GM21619 (cell line): ENCODE data around the gene MACROH2A1.
A peak's percentile ranks its signal among the peaks of the same experiment; 100 is the strongest.
"Not testable (repeated sequence)": the region's sequence is repeated elsewhere in the genome, so short reads cannot be mapped to it uniquely, and the experiment has no call there.

Experiments
- ATAC-seq: cut with Tn5 transposase; IDR thresholded peaks from one replicate; pipeline ENCODE4 v1.9.1; 2021; ENCODE audit not compliant: unreplicated experiment

MACROH2A1 gene

DNA sequence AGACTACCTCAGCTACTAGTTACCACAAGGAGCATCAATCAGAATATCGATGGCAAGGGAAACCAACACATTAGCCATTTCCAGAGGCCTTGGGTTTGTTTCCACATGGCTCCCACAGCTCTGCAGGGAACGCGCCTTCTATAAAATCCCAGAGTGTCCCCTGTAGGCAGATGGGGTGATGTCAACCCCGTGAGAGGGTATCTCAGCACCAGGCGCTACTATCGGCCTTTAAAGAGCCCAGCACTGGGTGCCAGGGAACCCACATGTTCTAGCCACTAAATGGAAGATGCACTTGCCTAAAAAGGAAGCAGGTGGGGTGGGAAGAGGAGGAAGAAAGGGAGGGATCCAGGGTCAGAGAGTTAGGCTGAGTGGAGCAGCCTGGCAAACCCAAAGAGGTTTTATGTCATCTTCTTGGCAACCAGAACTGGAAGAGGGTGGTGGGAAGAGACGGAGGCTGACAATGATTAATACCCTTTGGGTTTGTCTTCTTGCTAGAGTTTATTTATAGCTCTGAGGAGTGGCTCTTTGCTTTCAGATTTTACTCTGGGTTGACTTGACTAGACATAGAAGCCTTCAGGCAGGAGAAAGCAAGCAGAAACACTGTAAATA, 19.9 kb downstream of the MACROH2A1 start:
- ATAC-seq = no peak

DNA sequence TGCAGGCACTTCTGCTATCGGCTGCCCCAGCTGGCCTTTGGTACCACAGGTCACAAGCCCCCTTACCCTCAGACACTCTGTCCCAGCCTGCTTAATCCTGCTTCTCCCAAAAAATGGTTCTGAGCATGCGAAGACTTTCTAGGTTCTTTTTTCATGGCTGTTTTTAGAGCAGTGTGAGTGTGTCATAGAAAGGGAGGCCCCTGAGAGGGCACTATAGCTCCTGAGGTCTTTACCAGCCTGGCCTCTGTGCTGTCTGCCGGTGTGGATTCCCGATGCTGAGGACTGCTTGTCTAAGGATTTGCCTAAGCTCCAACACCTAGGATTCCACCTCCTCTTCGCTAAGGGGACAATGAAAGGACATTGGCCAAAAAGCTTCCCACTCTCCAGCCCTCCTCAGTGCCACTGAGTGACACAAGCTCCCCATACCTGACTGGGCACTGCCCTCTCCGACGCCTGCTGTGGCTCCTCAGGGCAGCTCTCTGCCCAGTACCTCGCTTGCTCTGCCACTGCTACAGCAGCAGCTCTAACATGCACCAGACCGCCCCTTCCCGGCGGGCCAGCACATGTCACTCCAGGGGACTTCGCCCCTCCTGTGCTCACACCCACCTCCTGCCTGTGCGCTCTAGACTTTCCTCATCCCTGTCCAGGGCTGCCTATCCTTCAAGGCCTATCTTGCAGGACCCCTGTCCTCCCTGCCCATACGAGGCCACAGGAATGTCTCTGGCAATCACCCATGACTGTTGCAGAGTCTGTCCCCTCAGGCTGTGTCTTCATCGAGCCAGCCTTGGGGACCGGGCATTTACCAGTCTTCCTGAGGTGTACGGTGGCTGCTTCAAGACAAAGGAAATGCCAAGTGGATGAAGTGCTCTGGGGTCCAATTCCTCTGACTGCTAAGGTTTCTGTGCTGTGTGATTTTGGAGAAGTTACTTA, 21.0 kb downstream of the MACROH2A1 start:
- ATAC-seq = no peak

DNA sequence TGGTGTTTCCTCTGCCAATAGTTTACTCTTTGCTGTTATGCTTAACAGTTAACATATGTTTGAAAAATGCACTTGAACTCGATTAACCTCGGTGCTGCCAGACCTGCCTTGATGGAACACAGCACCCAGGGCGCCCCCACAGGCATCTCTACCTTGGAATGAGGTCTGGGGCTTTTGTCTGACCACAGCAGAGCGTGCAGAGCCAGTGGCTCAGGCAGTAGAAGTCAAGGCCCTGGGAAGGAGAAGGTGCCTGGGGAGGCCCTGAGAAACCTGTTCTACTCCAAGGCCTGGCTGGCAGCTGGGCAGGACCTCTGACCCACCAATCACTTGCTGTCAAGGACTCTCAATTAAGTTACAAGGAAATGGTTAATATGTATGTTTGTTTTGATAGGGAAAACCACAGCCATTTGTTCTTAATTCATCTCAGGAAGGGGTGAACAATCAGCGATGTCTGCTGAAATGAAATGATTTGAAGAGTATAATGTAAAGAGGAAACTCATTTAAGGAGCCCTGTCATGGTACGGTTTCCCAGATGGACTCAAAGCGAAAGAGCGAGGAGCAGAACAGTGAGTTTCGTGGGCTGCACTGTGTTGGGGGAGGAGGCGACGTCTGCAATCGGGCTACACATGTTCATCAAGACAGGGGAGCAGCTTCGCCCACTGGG, 21.9 kb downstream of the MACROH2A1 start:
- ATAC-seq = peak; percentile 59

DNA sequence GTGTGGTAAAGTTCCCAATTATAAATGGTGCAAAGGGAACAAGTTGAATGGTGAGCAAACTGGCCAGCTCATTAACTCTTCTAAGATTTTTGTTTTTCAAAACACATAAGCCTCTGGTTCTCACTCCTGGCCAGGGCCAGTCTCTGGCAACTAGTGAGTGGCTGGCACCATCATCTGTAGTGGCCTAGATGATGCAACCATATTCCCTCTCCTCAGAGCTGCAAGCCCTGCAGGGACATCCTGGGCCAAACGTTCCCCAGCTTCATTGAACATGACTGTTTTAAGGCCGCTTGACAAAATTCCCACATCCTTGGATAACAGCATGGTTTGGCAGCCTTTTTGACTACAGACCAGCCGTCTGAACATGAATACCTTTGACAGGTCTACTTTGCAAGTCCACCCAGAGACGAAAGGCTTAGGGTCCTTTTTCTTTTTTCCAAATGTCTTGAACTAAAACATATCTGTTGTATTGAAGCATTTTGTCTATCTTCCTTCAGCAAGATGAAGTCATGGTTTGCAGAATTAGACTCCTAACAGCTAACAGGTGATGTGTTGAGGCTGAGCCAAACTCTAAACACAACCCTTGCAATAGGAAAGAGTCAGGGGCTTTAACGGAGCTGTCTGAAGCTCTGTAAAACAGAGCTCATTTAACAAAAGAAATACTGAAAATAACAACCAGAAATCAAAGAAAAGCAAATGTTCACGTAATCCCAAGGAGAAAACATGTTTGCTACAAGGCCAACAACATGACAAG, 23.8 kb downstream of the MACROH2A1 start:
- no peak for ATAC-seq

DNA sequence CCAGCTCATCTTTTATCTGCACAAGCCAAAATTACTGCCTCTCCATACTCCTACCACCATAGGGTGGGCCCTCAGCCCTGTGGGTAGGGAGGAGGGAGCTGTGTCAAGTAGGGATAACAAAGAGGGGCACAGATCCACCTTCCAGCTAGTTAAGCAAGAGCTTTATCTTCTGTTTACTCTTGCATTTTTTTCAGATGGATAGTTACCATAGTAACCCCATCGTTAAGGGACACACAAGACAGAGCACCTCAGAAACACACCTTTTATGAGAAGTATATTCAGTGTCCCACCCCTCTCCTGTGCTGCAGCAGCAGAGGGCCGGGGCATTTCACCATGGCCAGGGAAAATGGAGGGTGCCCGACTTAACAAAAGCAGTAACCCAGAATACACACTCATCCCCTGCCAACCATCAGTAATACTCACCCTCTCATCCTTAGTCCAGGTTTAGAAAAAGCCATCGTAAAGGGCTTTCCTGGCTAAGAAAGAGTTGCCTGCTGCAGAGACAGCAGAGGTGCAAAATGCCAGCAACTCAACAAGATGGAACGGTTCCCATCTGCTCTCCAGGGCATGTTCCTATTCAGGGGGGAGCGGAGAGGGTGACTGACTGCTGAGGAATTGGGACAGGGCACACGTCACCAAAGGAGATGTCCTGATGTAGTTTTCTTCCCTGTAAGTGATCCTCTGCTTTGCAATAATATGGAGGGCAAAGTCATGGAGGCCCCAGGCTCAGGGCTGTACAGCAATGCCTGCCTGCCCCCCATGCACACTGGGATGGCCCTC, 25.1 kb downstream of the MACROH2A1 start:
- no peak for ATAC-seq

DNA sequence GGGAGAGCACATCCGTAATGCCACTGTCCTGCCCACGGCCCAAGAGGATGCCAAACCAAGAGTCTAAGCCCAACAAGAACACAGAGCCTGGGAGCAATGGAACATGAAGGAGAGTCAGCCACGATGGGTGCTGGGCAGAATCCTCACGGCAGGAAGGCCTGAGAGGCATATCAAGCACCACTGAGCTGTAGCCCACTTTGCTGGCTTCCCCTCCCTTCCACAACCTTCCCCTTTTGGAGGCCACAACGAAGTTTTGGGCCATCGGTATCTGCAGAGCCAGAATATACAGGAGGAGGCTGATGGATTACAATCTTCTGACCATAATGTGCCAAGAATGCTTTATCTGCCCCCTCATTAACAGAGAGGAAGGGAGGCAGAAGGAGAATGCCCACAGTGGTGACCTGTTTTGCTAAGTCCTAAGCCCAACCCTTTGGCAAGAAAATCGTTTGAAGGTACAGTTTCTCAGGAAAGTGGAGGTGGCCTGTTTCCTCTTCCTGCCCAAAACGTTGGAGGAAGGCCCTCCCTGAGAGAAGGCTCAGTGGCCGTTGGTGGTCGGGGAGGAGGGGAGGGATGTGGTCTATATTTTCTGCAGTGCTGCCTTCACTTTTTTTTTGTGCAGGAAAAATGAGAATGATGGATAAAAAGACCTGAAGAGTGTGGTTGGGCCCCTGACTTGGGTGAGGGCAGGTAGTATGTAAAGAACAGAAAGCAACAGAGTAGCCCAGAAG, 26.2 kb downstream of the MACROH2A1 start:
- ATAC-seq = no peak

DNA sequence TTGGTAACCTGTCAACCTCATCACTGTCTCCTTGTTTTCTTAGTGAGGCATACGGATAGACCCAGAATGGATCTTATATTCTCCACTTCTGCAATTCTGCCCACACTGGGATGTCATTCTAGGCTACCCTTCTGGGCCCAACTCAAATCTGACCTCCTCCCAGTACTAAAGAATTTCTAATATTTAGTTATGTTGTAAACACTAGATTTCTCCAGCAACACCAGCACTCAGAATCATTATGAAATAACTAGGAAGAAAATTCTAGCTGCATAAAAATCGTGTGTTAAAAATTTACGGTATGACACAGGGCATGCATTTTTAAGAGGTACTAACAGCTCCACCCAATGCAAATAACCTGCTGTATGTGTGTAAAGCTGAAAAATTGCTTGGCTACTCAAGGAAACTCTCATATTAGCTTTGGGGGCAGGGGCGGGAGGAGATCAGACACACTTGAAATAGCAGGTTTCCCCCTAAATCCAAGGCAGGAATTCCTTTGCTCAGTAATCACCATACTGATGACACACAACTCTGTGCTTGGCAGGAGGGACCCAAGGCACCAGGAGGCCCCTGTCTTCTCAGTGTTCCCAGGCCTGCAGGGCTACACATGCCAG, 27.3 kb downstream of the MACROH2A1 start:
- ATAC-seq = no peak

DNA sequence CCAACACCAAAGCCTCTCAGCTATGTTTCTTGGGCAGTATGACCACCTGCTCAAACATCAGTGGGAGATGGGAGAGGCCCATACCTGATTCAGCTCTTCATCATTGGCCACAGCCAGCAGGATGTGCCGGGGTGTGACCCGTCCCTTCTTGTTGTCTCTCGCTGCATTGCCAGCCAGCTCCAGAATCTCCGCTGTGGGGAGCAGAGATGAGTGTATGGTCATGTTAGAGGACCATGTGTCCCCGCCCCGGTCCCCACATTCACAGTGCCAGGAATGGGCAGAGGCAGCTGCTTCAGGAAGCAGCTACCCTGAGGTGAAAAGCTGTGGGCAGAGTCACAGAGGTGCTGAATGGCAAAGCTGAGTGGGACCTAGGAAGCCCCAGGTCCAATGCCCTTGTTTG, 29.1 kb downstream of the MACROH2A1 start:
- no peak for ATAC-seq

DNA sequence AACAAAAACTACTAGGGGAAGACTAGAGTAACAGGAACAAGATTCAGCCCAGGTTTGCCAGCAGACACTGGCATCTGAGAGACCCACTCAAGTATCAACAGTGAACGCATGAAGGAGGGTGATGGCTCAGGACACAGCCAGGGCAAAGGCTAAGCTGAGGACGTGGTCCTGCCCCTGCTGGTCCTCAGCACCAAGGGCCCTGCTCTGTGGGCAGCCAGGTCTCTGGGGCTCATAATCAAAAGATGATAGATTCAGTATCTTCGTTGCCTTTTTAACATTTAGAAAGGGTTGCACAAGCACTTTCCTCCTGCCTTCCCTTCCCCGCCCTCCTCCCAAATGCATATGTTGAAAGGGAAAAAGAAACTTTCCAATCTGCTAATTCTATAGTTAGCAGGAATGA, 31.5 kb downstream of the MACROH2A1 start:
- no peak for ATAC-seq

DNA sequence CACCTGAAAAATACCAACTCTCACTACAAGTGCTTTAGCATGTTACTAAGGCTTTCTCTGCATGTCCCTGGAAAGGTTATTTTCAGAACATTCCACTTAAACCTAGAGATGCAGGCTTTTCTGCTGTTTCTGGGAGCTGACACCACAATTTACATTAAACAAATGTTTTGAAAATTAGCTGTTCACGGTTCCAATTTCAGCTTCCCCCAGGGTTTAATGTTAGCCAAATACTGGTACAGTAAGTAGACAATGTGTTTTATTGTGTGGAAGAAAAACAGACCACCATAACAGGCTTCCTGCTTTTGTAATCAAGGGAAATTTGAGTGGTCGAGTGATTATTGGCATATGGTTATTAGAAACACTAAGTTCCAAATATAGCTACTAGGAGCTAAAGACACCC, 32.0 kb downstream of the MACROH2A1 start:
- ATAC-seq = no peak

DNA sequence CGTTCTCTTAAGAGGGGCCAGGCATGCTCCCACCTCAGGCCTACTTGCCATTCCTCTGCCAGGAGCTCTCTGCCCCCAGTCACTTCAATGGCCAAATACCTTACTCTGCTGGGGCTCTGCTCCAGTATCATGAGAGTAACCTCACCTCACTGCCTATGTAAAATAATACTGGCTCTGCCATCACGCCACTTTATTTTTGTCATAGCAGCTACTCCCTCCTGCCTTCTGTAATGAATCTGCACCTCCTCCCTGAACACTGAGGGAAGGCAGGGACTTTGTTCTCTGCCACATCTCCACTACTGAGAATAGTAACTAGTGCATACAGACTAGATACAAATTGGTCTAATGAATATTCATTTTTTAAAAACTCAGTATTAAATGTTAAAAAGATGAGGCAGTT, 33.8 kb downstream of the MACROH2A1 start:
- no peak for ATAC-seq

DNA sequence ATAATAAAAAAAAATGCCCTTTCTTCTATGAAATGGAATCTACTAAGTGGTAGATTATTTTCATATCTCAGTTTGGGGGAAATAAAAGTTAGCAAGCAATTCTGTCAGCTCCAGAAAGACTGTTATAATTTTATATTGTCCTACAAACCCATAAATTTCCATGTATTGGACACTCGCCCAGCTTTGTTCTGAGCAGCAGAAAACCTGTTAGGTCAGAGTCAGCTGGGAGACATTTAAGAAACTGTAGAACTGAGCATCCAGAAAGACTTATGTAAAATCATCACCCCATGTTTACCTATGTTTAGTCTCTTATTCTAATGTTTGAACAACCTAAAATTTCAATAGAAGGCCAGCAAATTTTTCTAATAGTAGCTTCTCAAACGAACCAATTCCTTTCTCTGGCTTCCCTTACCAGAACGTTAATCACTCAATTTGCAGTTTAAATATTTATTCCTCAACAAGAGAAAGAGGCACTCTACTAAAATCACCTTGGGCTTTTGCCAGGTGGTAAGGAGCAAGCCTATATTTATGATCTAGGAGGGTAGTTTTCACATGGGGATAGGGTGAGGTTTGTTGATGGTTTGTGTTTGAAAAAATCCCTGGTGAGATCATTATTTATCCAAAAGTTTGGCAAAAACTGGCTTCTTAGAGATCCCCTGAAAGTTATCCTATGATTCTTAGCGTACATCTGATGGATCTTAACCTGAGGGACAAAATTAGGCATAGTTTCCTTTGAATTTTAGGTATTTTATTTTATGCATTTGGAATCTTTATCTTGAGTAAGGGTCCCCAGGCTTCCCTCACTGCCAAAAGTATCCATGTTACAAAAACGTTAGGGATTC, 34.4 kb downstream of the MACROH2A1 start:
- no peak for ATAC-seq

DNA sequence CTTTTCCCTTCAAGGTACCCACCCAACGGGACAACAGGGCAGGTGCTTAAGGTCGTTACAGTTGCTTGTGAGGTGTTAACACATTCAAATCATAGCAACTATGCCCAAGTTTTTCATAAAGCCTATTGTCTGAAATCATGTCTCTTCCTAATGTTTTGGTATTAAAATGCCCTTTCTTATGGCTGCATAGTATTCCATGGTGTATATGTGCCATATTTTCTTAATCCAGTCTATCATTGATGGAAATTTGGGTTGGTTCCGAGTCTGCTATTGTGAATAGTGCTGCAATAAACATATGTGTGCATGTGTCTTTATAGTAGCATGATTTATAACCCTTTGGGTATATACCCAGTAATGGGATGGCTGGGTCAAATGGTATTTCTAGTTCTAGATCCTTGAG, 35.7 kb downstream of the MACROH2A1 start:
- not testable (repeated sequence) for ATAC-seq

DNA sequence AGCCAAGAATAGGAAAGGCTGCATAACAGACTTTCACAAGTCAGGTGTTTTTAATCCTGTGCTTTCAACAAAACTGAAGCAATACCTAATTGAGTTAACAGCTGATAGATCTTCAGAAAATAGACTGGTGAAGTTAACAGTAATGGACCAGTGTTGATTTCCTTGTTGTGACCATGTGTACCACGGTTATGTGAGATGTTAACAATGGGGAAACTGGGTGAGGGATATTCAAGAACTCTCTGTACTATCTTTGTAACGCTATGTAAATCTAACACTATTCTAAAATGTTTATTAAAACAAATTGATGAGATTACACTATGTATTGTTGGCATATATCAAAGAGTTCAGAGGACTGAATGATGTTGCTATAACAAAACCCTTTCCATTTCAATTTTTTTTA, 36.9 kb downstream of the MACROH2A1 start:
- no peak for ATAC-seq

DNA sequence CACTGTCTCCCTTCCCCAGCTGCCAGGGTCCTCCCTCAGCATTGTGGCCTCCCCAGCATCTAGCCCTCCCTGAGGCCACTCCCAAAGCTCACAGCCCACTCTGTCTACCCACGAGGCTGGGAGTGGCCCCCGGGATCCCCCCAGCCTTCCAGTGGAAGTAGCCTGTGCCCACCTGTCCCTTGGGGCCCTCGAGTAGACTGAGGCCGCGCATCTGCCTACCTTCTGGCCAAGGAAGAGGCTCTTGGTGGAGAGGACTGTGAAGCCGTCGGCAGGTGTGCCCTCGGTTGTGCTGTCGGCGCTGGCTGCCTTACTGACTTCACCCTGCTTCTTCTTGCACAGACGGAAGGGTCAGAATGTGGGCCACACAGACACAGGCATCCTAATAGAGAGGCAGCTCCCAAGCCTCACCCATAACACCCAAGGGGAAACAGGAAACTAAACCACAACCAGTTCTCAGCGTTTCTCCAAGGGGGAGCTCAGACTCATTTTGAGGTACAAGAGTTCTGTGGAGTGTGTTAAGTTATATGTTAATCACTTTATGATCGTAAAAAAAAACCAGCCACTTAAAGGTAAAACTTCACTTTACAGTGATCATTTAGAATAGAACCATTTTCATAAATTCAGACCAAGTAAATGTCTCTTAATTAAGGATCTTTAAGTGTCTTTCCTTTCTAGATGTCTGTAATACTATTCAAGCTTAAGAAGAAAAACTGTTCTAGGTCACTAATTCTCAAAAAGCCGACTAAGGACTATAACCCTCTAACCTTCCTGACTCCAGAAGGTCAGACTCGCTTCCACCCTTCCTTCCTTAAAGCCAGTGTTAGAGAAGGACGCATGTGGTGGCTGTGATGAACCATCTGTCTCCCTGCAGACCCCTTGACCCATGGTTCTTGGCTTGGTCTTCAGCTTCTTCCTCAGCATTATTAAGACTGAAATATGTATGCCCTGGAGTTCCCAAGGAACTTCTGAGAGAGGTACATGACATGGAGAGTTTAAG, 38.5 kb downstream of the MACROH2A1 start:
- no peak for ATAC-seq

DNA sequence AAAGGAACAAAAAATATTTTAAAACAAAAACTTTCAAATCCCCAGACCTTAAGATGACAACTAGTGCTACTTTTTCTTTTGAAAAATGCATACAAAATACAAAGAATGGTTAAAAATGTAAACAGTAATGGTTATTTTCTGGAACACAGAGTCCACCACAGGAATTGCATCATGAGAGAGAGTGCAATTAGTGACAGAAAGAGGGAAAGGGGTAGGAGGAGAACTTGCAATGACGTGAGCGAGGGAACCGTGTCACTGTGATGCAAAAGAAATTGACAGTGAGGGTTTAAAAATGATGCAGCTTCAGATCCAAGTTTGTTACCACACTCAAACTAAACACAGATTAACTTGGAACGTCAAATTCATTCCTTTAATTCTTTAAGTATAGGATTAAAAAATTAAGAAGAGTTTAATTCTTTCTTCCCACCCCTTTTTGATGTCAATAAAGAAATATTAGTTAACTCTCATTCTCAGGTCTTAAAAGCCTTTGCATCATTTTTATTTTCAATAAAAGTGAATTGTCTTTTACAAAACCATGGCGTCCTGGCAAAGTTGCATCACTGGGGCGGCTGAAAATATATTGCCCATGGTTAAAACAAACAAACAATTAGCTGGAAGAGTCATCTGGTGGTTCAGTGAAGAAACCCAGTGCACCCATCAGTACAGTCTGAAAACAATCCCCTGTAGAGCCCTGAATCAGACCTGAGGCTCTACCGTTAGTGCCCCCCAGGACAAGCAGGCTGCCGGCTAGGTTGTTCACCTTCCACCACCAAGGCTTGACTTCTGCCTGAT, 39.5 kb downstream of the MACROH2A1 start:
- no peak for ATAC-seq
